Activated CD4-positive, alpha-beta T cell treated with anti-CD3 and anti-CD28 coated beads for 4 hours (primary cell): ENCODE data around the gene PDPR.
"Not testable (repeated sequence)": the region's sequence is repeated elsewhere in the genome, so short reads cannot be mapped to it uniquely, and the experiment has no call there.

Experiments
- DNase-seq, 2 donors: peaks; one replicate each; pipeline ENCODE4 v3.0.0-alpha.2; 2020

Gene PDPR

GRCh38 chr16:70166688-70167087 lies 52.6 kb downstream of the PDPR start:
- not testable (repeated sequence) for DNase-seq

GRCh38 chr16:70173212-70173837 lies 59.2 kb downstream of the PDPR start, which contains the start of gene CLEC18C:
TSS of gene CLEC18C (plus strand) at chr16:70173787. CDS start at chr16:70174279, 492 bp downstream.
- not testable (repeated sequence) for DNase-seq

GRCh38 chr16:70173916-70174315 lies 59.8 kb downstream of the PDPR start:
- DNase-seq = not testable (repeated sequence)

GRCh38 chr16:70174387-70174932 lies 60.3 kb downstream of the PDPR start:
- not testable (repeated sequence) for DNase-seq

GRCh38 chr16:70187858-70188607 lies 73.9 kb downstream of the PDPR start:
- not testable (repeated sequence) for DNase-seq

- DNase-seq = not testable (repeated sequence)
Observed at GRCh38 chr16:70188608-70188915, 74.4 kb downstream of the PDPR start.

- not testable (repeated sequence) for DNase-seq
Observed at GRCh38 chr16:70190574-70190973, 76.4 kb downstream of the PDPR start.

- DNase-seq = not testable (repeated sequence)
Observed at GRCh38 chr16:70196683-70197300, 82.7 kb downstream of the PDPR start.

- DNase-seq = not testable (repeated sequence)
Observed at GRCh38 chr16:70197611-70198010, 83.5 kb downstream of the PDPR start.

- not testable (repeated sequence) for DNase-seq
Observed at GRCh38 chr16:70198230-70198629, 84.1 kb downstream of the PDPR start.

- DNase-seq = not testable (repeated sequence)
Observed at GRCh38 chr16:70198666-70199065, 84.5 kb downstream of the PDPR start.

- not testable (repeated sequence) for DNase-seq
Observed at GRCh38 chr16:70199170-70199569, 85.0 kb downstream of the PDPR start.

- DNase-seq = not testable (repeated sequence)
Observed at GRCh38 chr16:70200063-70200462, 85.9 kb downstream of the PDPR start.

- not testable (repeated sequence) for DNase-seq
Observed at GRCh38 chr16:70203508-70203907, 89.4 kb downstream of the PDPR start.

GRCh38 chr16:70204010-70204409 lies 89.9 kb downstream of the PDPR start:
- DNase-seq = not testable (repeated sequence)

GRCh38 chr16:70204668-70205405 lies 90.7 kb downstream of the PDPR start:
- not testable (repeated sequence) for DNase-seq

GRCh38 chr16:70206382-70206781 lies 92.2 kb downstream of the PDPR start:
- not testable (repeated sequence) for DNase-seq
